ENCODE measurements around the gene HOXD8.

The HOXD8 gene
- 0 to 0.34 reads per million in 2 donors for total RNA-seq

DNA sequence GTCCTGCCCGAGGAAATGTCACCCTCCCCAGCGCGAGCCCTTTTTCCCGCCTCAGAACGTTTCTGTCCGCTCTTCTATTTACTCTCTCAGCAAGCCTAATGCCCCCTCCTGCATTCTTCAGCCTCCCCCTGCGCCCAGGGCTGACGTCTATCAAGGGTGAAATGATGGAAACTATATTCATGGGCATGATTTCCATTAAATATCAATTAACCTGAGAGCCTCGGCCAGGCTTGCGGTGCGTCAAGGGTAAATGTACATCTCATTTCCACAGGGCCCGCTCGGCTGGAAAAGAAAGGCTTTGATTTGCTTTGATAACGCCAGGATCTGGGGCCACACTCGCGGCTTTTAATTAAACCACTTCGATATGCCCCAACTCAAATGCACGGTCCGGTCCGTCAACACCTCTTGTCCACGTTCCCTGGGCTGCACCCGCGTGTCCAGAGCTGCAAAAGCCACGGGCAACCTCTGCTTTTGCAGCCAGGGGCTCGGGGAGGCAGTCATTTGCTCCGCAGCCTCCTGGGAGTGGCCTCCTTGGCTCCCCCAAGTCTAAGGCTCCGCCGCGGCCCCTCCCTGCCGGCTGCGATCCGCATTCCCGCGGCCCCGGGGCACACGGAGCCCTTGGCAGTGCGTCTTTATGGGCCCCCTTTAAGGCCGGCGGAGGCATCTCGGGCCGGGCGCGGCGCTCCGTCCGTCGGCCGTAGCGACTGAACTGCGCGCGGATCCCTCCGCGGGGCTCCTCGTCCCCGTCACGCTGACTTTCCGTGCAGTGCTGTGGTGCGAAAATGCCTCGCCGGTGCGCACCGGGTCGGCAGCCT lies at the start of gene HOXD8:
HOXD8 (plus strand) TSS at position 724 of the 815 bp plus-strand sequence. CDS start 662 bp downstream, outside the sequence.
- peak in 1 of 5 experiments; percentile 55 for DNase-seq

DNA sequence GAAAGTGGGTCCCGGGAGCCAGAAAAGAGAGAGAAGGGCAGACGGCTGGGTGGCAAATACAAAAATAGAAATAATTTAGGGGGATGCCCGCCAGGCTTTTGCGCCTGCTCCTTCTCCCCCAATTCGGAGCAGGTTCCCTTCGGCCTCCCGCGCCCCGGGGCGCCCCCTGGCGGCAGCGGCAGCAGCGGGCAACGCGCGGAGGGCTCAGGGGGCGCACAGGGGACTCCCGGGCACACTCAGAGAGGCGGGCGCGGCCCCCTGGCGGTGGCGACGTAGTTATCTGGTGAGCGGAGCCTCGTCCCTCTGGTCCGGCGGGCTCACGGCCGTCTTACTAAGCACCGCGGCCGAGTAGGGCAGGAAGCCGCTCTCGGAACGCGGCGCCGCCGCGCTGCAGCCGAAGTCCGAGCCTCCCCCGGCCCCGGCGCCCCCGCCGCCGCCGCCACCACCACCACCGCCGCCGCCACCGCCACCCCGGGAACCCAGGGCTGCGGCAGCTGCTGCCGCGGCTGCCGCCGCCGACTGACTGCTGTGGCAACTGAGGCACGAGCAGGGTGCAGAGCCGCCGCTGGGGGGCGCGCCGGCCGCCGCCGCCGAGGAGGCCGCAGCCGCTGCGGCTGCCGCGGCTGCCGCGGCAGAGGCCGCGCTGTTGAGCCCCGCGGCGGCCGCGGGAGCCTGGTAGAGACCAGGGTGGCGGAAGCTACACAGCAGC lies 49.5 kb upstream of the HOXD8 start:
- no peak for DNase-seq

DNA sequence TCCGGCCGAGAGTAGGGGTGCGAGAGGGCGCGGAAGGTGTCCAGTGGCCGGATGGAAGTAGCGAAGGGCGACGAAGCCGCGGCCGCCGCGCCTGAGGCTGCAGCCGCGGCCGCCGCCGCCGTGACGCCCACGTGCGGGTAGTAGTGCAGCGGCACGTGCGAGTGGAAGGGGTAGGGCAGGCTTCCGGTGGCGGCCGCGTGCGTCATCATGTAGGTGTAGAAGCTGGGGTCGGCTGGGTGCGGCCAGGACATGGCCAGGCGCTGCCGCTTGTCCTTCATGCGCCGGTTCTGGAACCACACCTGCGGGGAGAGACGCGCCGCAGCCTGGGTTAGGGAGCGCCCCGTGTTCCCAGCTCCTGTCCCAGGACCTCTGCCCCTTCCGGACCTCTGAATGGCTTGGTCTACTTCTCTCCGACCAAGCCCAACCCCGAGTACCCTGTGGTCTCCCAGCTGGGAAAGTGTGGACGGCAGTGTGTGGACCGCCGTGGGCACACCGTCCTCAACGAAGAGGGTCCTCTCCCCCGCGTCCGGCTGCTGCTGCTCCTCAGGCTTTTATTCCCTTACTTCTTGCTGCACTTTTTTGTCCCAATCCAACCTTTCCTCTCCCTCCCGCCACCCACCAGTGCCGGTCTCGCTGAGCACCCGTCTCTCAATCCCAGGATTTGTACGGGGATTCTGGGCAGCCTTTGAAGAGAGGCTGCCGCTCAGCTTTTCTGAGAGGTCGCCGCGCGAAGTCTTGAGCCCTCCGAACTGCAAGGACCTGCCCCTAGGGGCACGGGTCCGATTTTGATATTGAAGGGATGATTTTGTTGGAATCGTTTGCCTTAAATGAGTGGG lies 48.7 kb upstream of the HOXD8 start:
- no peak for DNase-seq

DNA sequence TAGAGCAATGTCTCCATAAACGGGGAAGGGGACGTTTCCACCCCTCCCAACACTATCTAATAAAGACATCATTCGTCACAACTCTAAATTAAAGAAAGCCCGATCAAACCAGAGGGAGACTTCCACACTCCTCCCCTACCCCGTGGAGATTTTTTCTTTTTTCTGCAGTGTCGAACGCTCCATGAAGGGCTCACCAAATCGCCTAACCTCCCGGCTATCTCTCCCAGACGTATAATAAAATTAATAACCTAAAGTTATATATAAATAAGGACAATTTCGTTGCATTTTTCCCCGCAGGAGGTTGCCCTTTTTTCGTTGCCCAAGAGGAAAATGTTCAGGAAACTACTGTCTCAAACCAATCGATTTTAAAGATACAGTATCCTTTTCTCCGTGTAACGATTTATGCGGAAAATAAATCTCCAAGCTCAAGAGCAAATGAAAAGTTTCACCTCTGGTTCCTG lies 48.1 kb upstream of the HOXD8 start:
- DNase-seq: no peak

DNA sequence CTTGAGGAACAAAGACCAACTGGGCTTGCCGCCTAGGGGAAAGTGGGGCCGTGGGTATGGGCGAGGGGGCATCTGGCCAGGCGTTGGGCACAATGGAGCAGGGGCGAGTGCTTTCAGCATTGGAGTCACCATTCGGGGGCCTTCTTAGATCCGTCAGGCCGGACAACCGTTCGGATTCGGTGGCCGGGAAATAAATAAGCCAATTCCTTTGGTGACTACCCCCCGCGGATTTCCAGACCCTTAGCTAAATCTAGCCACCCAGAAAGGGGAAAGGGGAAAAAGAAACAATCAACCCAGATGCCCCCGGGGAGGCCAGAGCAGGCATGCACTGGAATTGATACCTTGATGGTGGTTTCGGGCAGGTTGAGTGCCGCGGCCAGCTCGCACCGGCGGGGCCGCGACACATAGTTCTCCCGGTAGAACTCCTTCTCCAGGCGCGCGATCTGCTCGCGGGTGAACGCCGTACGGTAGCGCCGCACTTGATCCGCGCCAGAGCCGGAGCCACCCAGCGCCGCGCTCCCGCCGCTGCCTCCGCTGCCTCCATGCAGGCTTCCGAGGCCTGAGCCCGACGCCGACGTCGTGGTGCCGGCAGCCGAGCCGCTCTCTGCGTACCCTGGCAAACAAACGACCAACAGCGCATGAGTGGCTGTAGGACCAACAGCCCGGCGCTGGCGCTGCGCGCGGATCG lies 47.5 kb upstream of the HOXD8 start:
- DNase-seq: no peak

DNA sequence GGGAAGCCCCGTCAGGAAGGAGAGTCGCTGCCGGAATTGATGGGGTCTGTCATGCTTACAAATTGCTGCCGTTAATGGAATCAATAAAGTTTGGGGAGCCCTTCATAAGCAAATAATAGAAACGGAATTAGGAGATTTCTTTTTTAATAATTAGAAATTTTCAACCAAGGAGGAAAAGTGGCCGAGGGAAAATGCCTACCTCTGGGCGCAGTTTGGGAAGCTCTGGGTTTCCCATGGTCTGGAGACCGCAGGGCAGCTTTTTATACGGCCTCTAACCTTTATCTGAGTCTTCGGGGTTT lies 47.0 kb upstream of the HOXD8 start:
- no peak for DNase-seq

DNA sequence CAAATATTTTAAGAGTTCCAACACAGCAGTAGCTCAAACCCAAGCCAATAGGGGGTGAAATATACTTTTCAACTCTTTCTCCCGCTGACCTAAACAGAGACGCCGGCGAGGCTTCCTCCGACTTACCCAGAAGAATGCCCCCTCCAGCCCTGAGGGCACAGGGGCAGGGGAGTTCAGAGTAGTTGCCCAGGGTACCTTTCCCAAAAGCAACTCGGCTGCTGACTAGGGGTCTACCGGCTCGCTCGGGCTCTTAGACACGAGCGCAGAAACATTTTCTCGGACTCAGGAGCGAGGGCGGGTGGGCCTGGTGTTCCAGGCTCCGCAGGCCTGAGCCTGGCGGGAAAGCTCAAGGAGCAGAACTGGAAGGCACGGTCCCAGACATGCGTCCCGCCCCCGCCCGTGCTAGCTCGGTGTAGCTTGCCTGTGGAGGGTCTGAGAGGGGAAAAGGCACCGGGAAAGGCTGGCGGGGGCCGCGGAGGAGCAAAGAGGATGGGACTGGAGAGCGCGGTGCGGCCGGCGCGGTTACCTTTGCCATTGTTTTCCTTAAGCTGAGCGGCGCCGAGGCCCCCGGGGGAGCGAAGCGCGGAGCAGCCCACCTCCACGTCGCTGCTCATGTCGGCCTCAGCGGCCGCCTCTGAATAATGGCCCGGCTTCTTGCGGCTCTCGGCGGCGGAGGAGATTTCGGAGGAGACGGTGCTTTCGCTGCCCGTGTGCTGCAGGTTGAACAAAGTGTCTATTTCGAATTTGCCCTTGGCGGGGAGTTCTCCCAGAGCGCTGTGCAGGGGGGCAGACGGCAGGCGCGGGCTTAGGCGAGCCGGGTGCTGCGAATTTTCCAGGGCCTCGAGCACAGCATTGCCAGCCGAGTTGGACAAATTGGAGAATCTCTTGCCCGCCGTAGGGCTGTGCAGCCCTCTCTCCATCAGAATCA lies 46.4 kb upstream of the HOXD8 start:
- no peak for DNase-seq

DNA sequence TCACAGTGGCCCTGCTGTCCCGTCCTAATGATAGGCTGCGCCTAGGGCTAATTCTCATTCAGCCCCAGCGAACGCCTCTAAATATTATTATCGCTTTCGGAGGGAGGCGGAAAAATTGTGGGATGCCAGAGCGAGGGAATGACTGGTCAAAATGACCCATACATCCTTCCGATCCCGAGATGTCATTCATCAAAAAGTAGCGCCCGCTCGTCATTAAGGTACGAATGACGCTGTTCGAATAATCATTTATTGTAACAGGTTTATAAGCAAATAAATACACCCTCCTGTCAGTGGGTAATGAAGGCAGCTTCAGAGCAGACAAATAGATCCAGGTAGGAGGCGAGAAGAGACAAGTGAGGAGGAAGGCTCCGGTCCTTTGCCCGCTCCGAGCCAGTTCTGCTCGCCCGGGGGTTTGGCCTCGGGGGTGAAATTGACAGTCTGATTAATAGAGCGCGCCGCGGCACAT lies 45.7 kb upstream of the HOXD8 start, which contains the start of gene EVX2:
EVX2 (minus strand) TSS at position 167 of the 466 bp plus-strand sequence. CDS start 186 bp downstream, outside the sequence.
- no peak for DNase-seq

DNA sequence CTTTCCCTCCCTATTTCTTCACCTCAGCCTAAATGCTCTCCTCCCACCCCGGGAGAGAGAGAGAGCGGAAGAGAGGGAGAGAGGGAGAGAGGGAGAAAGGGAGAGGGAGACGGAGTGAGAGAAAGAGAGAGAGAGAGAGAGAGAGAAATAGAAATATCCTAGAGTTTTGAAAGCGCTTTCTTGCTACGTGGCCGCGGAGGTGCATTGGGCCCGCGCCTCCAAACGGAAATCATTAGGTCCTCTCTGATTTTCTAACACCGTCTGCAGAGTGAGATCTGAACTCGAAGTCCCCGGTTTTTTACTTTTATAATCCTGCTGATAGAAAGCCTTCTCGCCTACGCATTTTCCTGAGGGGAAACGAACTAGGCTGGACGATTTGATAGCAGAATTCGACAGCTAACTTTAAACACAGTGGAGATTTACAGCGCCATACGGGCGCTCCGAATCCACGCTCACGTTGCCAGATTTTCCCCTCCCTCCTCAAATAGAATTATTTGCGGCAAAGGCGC lies 44.8 kb upstream of the HOXD8 start:
- DNase-seq: no peak

DNA sequence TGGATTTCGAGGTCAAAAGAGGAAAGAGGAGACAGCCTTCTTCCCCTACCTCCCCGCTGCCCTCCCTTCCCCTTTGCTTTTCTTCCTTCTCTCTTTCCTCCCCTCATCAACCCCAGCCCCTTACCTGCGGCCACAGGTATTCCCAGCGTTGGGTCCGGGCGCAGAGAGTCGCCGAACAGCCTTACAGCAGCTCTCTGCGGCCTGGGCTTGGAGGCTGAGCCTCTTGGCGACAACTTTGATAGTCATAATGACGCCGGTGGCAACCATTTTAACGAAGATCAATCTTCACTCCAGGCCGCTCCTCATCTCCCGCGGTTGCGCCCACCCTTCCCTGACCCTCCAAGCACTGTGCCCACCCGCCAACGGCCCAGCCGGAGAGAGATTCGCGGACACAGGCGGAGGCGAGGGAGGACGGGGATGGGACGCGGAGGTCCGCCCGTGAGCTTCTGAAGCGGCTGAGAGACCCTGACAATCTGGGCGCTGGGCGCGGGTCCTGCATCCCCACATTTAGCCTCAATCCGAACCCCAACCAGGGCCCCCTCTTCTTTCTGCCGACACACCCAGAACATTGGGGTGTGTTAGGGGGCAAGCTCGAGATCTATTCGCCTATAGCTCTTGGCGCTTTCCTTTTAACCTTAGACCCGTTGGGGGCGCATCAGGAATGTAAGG lies 44.3 kb upstream of the HOXD8 start:
- DNase-seq: no peak

DNA sequence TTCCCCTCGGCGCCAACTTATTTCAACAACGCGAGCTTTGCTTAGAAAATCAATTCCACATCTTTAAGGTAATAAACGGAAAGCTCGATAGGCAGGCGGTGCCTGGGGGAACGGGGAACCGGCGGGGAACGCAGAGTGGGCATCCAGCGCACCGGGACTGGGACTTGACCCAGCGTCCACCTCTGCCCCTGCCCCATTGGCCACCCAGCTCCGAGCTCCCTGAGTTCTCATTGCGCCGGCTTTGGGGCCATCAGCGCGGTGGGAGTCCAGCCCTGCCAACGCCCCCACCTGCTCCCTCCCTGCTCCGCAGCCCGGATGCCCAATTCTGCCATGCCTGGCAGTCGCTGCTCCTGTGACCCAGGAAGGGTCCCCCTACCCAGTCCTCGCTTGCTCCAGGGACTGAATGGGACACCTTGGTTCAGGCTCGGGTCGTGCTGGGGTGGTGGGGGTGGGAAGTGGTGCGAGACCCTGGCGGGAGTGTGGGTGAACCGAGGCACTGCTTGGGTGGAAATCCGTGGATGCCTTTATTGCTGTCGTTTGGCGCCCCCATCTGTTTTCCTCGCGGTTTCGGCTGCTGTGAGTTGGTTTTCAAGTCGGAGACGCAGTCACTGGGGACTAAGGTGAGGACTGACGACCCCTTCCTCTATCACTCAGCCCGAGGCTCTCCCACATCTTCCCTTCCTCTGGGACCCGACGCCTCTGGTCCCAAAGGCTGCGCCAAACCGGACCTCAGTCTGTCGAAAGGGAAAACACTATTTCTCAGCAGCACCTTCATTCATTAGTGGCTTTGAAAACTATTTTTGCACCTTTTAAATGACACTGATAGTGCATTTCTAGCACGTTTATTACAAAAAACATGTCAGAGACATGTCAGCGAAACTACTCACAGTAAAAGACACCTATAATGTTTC lies 43.4 kb upstream of the HOXD8 start:
- no peak for DNase-seq

DNA sequence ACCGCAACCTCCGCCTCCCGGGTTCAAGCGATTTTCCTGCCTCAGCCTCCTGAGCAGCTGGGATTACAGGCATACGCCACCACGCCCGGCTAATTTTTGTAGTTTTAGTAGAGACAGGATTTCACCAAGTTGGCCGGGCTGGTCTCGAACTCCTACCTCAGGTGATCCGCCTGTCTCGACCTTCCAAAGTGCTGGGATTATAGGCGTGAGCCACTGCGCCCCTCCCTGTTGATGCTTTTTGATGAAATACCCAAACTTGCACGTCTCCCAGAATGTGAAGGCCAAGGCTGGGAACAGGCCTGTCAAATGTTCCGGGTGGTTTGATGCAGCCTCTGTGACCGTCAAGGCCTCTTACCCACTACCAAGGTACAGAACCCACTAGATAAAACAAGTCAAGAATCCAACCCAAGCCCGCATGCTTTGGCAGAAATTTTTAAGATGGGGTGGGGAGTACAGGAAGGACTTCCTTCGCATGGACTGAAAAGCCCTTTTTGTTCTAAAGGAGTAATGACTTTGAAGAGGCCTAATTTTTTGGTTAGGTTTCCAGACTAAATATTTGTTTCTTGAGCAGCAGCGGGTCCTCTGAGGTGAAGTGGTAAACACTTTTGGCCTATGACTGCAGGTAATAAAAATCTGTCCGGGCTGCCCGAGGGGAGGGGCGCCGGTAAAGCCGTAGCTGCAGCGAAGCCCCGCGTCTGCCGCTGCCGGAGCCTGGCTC lies 42.0 kb upstream of the HOXD8 start:
- no peak for DNase-seq

DNA sequence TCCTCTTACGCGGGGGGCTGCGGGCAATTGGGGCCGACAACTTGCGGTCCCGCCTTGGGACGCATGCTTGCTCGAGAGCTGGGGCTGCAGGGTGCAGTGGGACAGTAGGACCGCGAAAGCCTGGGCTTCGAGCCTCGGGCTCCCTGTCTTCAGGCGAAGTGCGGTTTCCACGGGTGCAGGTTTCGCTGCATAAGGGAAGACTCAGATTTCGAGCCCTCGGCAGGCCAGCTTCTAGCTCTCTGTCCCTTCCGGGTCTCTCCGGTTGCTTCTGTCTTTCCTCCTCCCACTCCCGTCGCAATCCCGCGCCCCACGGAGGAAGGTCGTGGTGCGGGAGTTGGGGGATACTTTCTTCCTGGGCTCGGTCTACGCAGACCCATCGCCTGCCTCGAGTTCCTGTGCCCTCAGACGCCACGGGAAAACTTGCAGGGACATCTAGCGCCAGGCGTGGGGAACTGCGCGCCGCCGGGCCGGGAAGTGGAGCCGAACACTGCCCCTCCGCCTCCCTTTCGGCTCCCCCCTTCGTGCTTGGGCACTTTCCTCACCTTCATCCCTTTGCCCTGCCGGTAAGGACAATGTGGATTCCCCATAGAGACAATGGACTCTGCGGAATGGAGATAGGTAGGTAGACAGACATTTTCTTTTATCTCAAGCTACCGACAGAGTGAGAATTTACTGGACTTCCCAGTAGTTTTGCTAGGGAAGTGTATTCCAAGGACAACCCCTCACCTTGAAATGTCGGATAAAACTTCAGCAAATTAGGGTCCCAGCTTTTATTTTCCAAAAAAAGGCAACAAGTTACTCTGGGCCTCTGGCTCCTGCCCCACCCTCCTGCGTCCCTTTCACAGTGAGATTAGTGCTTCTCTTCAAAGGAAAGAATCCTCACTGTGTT lies 41.2 kb upstream of the HOXD8 start:
- no peak for DNase-seq

DNA sequence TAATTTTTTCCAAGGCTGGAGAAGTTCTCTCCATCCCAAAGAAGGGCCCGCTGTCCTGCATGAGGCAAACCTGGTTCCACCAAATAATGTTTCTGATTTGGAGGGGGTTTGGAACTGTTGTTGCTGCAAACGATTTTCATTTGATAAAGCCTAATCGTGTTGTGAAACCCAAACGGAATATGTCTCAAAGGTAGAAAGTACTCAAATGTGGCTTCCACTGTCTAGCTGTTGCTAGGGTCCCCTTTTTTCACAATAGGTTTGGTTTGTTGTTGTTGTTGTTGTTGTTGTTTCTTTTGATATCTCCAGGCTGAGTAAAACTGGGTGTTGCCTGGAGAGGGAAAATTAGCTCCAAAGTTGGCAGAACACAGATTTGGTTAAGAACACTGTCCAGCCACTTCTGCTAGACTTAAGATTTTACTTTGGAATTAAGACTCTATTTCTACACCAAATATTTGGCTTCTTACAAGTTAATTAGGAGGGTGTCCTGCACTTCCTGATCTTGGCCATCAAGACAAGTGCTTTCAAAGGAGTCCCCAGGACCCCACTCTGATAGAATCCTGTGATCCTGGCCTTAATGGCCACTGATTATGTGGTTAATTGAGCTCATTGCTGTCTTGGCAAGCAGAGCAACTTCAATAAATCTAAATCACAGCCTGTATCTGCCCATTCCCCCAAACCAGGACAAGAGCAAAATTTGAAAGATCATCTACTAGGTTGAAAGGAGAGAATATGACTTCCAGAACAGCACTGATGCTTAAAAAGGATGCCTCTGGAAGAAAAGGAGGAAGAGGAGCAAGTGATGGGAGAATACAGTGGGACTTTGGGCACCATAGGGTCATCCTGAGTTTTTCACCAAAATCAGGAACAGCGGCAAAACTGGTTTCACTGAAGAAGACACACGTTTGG lies 40.3 kb upstream of the HOXD8 start:
- DNase-seq: no peak

DNA sequence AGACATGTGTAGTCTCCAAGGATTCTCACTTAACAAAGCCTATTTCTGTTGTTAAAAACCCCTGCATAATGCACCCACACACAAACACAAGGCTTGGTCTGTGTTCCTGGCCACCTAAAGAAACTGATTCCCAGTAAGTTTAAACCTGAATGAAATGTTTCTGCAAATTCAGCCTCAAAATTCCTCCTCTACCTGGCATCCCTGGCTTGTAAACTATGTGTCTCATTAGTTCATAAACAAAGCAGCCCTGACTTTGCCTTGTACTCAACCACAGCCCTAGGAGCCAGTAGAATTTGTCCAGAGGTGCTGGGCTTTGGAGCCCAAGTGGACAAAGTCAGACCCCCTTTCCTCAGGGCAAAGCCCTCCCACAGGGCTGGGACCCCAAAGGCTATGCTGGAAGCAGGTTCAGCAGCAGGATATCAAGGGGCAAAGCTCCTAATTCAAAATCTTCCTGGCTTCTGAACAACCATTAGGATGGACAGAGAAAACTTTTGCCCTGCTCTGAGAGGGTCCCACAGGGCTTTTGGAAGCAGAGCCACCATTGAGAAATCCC lies 39.6 kb upstream of the HOXD8 start:
- DNase-seq: no peak

DNA sequence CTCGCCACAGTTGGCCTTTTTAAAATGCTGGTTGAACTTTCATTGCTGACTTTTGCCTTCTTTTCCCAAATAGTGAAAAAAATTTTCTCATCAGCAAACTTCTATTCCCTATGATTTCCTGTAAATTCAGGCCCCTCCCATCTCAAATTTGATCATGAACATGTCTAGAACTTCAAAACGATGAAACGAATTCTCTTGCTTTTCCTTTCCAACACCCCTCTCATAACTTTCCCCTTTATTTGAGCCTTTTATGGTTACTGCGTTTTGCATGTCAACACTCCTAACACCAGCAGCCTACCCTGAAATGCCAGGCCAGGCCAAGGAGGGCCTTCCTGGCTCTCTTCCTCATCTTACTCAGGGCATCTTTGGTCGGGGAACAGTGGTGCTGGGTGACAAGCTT lies 38.6 kb upstream of the HOXD8 start:
- DNase-seq: no peak
